ENCODE measurements around the gene ROCK1.

The ROCK1 gene

GRCh38 chr18:21101172-21101571 lies 10.4 kb downstream of the ROCK1 start:
- no peak for DNase-seq

DNA sequence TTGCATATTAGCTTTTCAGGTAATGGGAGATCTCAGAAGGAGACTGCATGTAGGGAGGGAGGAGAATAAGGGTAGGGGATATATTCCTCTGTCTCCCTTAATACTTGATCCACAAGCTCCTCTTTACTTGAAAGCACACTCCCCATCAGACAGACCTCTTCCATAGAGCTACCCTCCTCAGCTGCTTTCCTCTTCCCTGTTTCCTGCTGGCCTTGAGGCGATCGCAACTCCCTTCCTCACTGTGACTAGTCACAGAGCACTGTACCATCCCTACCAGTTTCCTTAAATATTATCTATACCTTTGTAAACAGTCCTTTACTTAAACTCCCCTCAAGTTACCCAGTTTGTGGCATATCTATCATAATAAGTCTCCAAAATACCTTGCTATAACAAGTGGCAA lies 10.9 kb downstream of the ROCK1 start:
- no peak for DNase-seq

DNA sequence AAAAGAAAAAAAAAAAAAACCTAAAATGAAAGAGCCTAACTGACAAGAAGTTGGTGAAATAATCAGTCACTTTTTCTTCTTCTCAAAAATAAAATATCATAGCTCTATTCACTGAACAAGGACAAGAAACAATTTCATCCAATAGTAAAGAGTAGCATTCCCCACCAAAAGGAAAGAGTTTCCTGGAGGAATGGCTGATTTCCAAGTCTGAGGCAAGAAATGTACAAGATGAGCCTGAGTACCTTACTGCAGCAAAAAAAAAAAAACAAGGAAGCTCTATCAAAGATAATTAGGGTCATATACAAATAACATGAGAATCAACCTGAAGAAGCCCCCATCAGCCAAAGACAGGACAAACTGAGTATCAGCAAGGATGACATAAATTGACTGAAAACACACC lies 11.5 kb downstream of the ROCK1 start:
- DNase-seq: no peak

- no peak for DNase-seq
Measured at GRCh38 chr18:21099442-21099841, 12.2 kb downstream of the ROCK1 start.

- no peak for DNase-seq
Measured at GRCh38 chr18:21096760-21097159, 14.9 kb downstream of the ROCK1 start.

- no peak for DNase-seq
Measured at GRCh38 chr18:21093133-21093532, 18.5 kb downstream of the ROCK1 start.

- no peak for DNase-seq
Measured at GRCh38 chr18:21090680-21091079, 20.9 kb downstream of the ROCK1 start.

GRCh38 chr18:21085579-21086166 lies 25.9 kb downstream of the ROCK1 start:
- DNase-seq: no peak

GRCh38 chr18:21084511-21085078 lies 27.0 kb downstream of the ROCK1 start:
- no peak for DNase-seq

GRCh38 chr18:21083017-21083416 lies 28.6 kb downstream of the ROCK1 start:
- DNase-seq: no peak

GRCh38 chr18:21081426-21081825 lies 30.2 kb downstream of the ROCK1 start:
- no peak for DNase-seq

DNA sequence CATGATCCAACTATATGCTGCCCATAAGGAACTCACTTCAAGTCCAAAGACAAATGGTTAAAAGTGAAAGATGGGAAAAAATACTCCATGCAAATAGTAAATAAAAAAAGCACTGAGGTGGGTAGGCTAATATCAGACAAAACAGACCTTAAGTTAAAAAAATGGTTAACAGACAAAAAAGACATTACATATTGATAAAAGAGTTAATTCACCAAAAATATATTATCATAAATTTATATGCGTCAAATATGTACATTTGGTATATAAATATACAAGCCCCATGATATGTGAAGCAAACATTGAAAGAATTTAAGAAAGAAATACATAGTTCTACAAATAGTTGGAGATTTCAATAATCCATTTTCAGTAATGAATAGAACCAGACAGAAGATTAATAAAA lies 31.0 kb downstream of the ROCK1 start:
- no peak for DNase-seq

DNA sequence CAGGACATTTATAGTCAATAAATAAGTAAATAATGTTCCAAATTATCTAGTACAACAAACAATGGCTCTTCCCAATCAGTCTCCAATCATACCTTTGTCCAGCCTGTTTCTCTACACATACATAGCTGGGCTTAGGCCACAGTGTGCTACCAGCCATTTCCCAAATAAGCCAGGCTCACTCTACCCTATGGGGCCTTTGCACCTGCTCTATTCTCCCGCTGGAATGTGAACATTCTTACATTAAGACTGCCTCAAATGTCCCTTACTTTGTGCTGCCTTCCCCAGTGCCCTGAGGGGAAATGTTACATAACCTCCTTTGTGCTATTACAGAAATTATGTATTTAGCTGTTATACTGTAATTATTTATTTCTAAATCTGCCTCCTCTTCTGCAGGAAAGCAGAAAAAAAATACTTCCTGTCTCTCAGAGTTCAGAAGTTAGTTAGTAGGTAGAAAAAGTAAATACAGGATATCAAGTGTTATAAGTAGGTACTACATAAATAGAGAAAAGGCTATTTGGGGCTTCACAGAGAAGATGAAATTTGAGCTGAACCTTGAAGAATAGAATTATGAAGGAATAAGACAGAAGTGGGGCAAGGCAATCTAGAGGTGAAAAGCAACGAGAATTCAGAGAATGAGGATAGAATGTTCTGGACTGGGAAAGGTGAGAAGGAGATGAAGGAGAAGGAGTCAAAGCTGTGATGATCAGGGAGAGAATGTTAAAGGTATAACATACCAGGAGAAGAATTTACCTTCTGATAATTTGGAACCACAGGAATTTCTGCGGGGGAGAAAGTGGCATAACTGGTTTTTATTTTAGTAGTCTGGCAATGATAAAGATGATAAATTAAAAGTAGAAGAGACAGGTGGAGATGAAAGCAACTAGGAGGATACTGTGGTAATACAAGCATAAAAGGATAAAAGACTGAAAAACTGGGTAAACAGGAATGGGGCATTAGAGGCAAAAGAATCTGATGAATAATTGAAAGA lies 37.0 kb downstream of the ROCK1 start:
- no peak for DNase-seq

DNA sequence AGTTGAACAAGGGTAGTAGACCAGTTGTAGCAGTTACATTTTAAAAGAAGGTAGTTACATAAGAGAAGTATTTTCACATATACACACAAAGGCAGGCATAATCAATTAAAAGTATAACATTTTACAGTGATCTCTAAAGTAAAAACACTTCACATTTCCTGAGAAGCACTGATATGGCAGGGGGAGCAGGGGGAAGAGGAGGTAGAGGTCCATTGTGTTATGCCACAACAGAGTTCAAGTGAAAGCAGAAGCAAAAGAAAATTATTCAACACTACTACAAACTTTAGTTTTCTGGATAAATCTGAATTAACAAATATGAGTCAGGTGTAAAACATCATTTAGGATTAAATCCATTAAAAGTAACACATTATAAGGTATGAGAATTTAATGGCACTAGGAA lies 38.4 kb downstream of the ROCK1 start:
- DNase-seq: no peak

DNA sequence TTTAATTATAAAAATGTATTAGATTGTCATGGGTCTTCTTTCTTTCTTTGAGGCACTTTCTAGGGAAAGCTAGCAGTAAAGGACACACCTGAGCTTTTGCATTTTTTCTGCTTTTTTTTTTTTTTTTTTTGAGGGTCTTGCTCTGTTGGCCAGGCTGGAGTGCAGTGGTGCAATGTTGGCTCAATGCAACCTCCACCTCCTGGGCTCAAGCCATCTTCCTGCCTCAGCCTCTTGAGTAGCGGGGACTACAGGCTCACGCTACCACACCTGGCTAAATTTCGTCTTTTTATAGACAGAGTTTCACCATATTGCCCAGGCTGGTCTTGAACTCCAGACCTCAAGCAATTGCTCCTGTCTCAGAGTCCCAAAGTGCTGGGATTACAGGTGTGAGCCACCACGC lies 40.5 kb downstream of the ROCK1 start:
- no peak for DNase-seq

DNA sequence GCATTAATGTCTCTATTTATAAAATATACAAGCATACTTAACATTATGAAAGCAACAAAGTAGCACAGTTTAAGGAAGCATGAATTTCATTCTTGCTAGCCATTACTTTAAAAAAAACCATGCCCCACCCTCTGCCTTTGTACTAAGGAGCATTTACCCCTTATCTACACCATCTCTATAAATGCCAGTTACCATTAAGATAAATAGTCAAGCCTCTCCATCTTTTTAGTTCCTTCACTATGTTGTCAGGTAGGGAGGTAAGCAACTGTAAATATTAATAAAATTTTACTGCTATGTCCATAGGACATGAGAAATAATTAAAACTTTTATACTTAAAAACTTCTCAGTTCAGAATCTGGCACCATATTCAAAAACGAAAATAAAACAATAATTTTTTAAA lies 42.1 kb downstream of the ROCK1 start:
- DNase-seq: no peak

- no peak for DNase-seq
Measured at GRCh38 chr18:21064347-21064746, 47.3 kb downstream of the ROCK1 start.

GRCh38 chr18:21063011-21063410 lies 48.6 kb downstream of the ROCK1 start:
- DNase-seq: no peak

- no peak for DNase-seq
Measured at GRCh38 chr18:21057112-21057511, 54.5 kb downstream of the ROCK1 start.

- DNase-seq: no peak
Measured at GRCh38 chr18:21056545-21056944, 55.1 kb downstream of the ROCK1 start.

GRCh38 chr18:21054252-21054821 lies 57.3 kb downstream of the ROCK1 start:
- no peak for DNase-seq

GRCh38 chr18:21053127-21053526 lies 58.5 kb downstream of the ROCK1 start:
- no peak for DNase-seq

GRCh38 chr18:21052385-21052784 lies 59.2 kb downstream of the ROCK1 start:
- DNase-seq: no peak

GRCh38 chr18:21051620-21052019 lies 60.0 kb downstream of the ROCK1 start:
- DNase-seq: no peak
